ENCODE data around the gene HAGHL. TPM values are rescaled to one million over a fixed set of nuclear protein-coding genes. Genes with fewer than 3 reads are reported as not detected.

HAGHL gene
- total and polyA plus RNA-seq, 2 donors from 2014 or later = 7.5 to 18.0 TPM

- peak in 4 of 5 donors; percentile 72 to 87 (median 84) for DNase-seq
- intact Hi-C loops (cut with DNase I) = no loop called here
- Histone ChIP-seq H3K4me1 (ENCODE audit: control insufficient read depth in 2 of 3, insufficient read depth in 2 of 3, low read depth in 1 of 3, low read length in 3 of 3) (peaks cover 0 to 6% (median 0%) of the 10 kb centered on the region in 3 donors), H3K9me3 (ENCODE audit: control insufficient read depth in 2 of 3, insufficient read depth in 1 of 3, low read length in 3 of 3) (no peaks in the 10 kb centered on the region), H3K36me3 (ENCODE audit: control insufficient read depth in 2 of 3, insufficient read depth in 3 of 3, low read length in 3 of 3) (no peaks in the 10 kb centered on the region), H3K27ac (ENCODE audit: low read depth in 2 of 2, low read length in 2 of 2) (no peak overlapping the region), H3K4me3 (ENCODE audit: low read length in 3 of 3) (no peak overlapping the region), H3K27me3 (ENCODE audit: control insufficient read depth, insufficient read depth, low read length) (peaks cover 6% of the 10 kb centered on the region), H3K9ac (ENCODE audit: low read length in 3 of 3) (no peak overlapping the region)
- no peak for TF ChIP-seq CTCF (IDR thresholded peaks at IDR 0.05; ENCODE audit: borderline replicate concordance, extremely low read depth, insufficient read depth)
- no peak for FAIRE-seq
These were observed 17.1 kb upstream of the HAGHL start for GRCh38 chr16:709566-710499.

- no peak for TF ChIP-seq CTCF (IDR thresholded peaks at IDR 0.05; ENCODE audit: borderline replicate concordance, extremely low read depth, insufficient read depth)
- no peak for FAIRE-seq
- H3K27ac ChIP-seq (ENCODE audit: low read depth in 2 of 2, low read length in 2 of 2) = no peak overlapping the region
These were observed 16.3 kb upstream of the HAGHL start for GRCh38 chr16:710500-711075.

GRCh38 chr16:711084-711483 lies 15.8 kb upstream of the HAGHL start:
- H3K9ac ChIP-seq (ENCODE audit: low read length in 3 of 3) = no peak overlapping the region
- H3K36me3 ChIP-seq (ENCODE audit: control insufficient read depth in 2 of 3, insufficient read depth in 3 of 3, low read length in 3 of 3) = no peaks in the 10 kb centered on the region
- DNase-seq = no peak
- H3K9me3 ChIP-seq (ENCODE audit: control insufficient read depth in 2 of 3, insufficient read depth in 1 of 3, low read length in 3 of 3) = no peaks in the 10 kb centered on the region
- no peak for TF ChIP-seq CTCF (IDR thresholded peaks at IDR 0.05; ENCODE audit: borderline replicate concordance, extremely low read depth, insufficient read depth)
- peaks cover 6% of the 10 kb centered on the region for H3K27me3 ChIP-seq (ENCODE audit: control insufficient read depth, insufficient read depth, low read length)
- no peak overlapping the region for H3K27ac ChIP-seq (ENCODE audit: low read depth in 2 of 2, low read length in 2 of 2)
- FAIRE-seq = no peak
- H3K4me3 ChIP-seq (ENCODE audit: low read length in 3 of 3) = no peak overlapping the region
- peaks cover 0 to 10% (median 0%) of the 10 kb centered on the region in 3 donors for H3K4me1 ChIP-seq (ENCODE audit: control insufficient read depth in 2 of 3, insufficient read depth in 2 of 3, low read depth in 1 of 3, low read length in 3 of 3)
- intact Hi-C loops (cut with DNase I) = no loop called here

More at GRCh38 chr16:710500-711075, 16.3 kb upstream of the HAGHL start:
- Histone ChIP-seq H3K27me3 (ENCODE audit: control insufficient read depth, insufficient read depth, low read length) (peaks cover 6% of the 10 kb centered on the region), H3K4me3 (ENCODE audit: low read length in 3 of 3) (no peak overlapping the region), H3K36me3 (ENCODE audit: control insufficient read depth in 2 of 3, insufficient read depth in 3 of 3, low read length in 3 of 3) (no peaks in the 10 kb centered on the region), H3K9ac (ENCODE audit: low read length in 3 of 3) (no peak overlapping the region), H3K9me3 (ENCODE audit: control insufficient read depth in 2 of 3, insufficient read depth in 1 of 3, low read length in 3 of 3) (no peaks in the 10 kb centered on the region), H3K4me1 (ENCODE audit: control insufficient read depth in 2 of 3, insufficient read depth in 2 of 3, low read depth in 1 of 3, low read length in 3 of 3) (peaks cover 0 to 6% (median 0%) of the 10 kb centered on the region in 3 donors)
- intact Hi-C loops (cut with DNase I) = no loop called here
- DNase-seq = no peak
